IMR-90 (cell line): ENCODE measurements around the gene MAPKAP1. TPM values are rescaled to one million over a fixed set of nuclear protein-coding genes. Genes with fewer than 3 reads are reported as not detected.

Source experiments
- ATAC-seq: fragments of 200-7000 bp; cut with Tn5 transposase; 2 replicates; pipeline ENCODE4 v1.9.1; 2020; ENCODE audit warnings: low read depth, mild to moderate bottlenecking, moderate library complexity
- BruUV-seq: library from RNA; stranded (reverse); fragments of 400-500 nt; replicated peaks from 2 replicates; lab custom pipeline; 2021; lab: Mats Ljungman, UMichigan
- CTCF ChIA-PET: fragments of 300-600 bp; formaldehyde crosslinking; extraction: SDS; loops from one replicate; lab custom pipeline; 2021; ENCODE audit warnings: antibody characterized with exemption; lab: Yijun Ruan, JAX
- POLR2A ChIA-PET: fragments of 300-600 bp; sonication (Branson Sonifier 250); formaldehyde crosslinking; loops from one replicate; lab custom pipeline; 2022; ENCODE audit warnings: antibody characterized with exemption; ENCODE audit not compliant: unreplicated experiment; lab: Charles Lee
- DNase-seq: peaks from one replicate; pipeline ENCODE4 v3.0.0; 2013
- H2AFZ ChIP-seq: replicated peaks from 2 replicates; pipeline ENCODE3; 2013; ENCODE audit warnings: low read length, mild to moderate bottlenecking; ENCODE audit not compliant: poor library complexity
- H2AK5ac ChIP-seq: 2 replicates; pipeline ENCODE4 v1.6.1; 2013; ENCODE audit warnings: low read depth, low read length, inconsistent platforms
- H2AK9ac ChIP-seq: replicated peaks from 2 replicates; pipeline ENCODE3; 2013; ENCODE audit warnings: mild to moderate bottlenecking, low read depth, low read length, moderate library complexity; ENCODE audit not compliant: poor library complexity
- H2BK120ac ChIP-seq: 2 replicates; pipeline ENCODE4 v1.6.1; 2013; ENCODE audit warnings: low read depth, low read length, inconsistent platforms
- H2BK15ac ChIP-seq: 3 replicates; pipeline ENCODE4 v1.6.1; 2013; ENCODE audit warnings: low read depth, low read length, inconsistent platforms
- H2BK20ac ChIP-seq: 2 replicates; pipeline ENCODE4 v1.6.1; 2013; ENCODE audit warnings: low read depth, mild to moderate bottlenecking, inconsistent platforms, low read length, moderate library complexity
- H2BK5ac ChIP-seq: 2 replicates; pipeline ENCODE4 v1.6.1; 2013; ENCODE audit warnings: mild to moderate bottlenecking, low read depth, low read length, inconsistent platforms; ENCODE audit not compliant: poor library complexity, severe bottlenecking
- H3K14ac ChIP-seq: replicated peaks from 2 replicates; pipeline ENCODE4 v1.6.1; 2013; ENCODE audit warnings: low read depth, low read length, inconsistent platforms
- H3K18ac ChIP-seq: 2 replicates; pipeline ENCODE4 v1.6.1; 2013; ENCODE audit warnings: low read depth, low read length, control low read depth
- H3K23ac ChIP-seq: 2 replicates; pipeline ENCODE4 v1.6.1; 2013; ENCODE audit warnings: low read depth, low read length, inconsistent platforms
- H3K27ac ChIP-seq: 2 replicates; pipeline ENCODE4 v1.5.1; 2013; ENCODE audit warnings: mild to moderate bottlenecking, control low read depth, low read length; ENCODE audit not compliant: insufficient read depth
- H3K27me3 ChIP-seq: 2 replicates; pipeline ENCODE4 v1.6.1; 2013; ENCODE audit warnings: low read length; ENCODE audit not compliant: control insufficient read depth, insufficient read depth
- H3K36me3 ChIP-seq: 2 replicates; pipeline ENCODE4 v1.6.1; 2013; ENCODE audit warnings: low read length, mixed read lengths; ENCODE audit not compliant: control insufficient read depth, insufficient read depth
- H3K4ac ChIP-seq: 2 replicates; pipeline ENCODE4 v1.6.1; 2013; ENCODE audit warnings: low read depth, low read length, inconsistent platforms
- H3K4me1 ChIP-seq: 2 replicates; pipeline ENCODE4 v1.6.1; 2013; ENCODE audit warnings: low read length, mixed read lengths; ENCODE audit not compliant: control insufficient read depth, insufficient read depth
- H3K4me2 ChIP-seq: 2 replicates; pipeline ENCODE4 v1.6.1; 2013; ENCODE audit warnings: low read depth, mild to moderate bottlenecking, control low read depth, low read length, moderate library complexity
- H3K4me3 ChIP-seq: 2 replicates; pipeline ENCODE4 v1.5.1; 2013; ENCODE audit warnings: low read depth, mild to moderate bottlenecking, control low read depth, low read length, moderate library complexity; ENCODE audit not compliant: insufficient read depth
- H3K56ac ChIP-seq: 2 replicates; pipeline ENCODE4 v1.6.1; 2013; ENCODE audit warnings: low read length, inconsistent platforms; ENCODE audit not compliant: insufficient read depth; ENCODE audit errors: extremely low read depth
- H3K79me1 ChIP-seq, 2 experiments: 2 replicates each; pipeline ENCODE4 v1.6.1; 2013; ENCODE audit warnings: low read length in 2 of 2, inconsistent platforms in 1 of 2, low read depth in 1 of 2
- H3K9ac ChIP-seq: 2 replicates; pipeline ENCODE4 v1.6.1; 2013; ENCODE audit warnings: low read depth, low read length, control low read depth
- H3K9me1 ChIP-seq: 2 replicates; pipeline ENCODE4 v1.6.1; 2013; ENCODE audit warnings: low read length, inconsistent platforms; ENCODE audit not compliant: insufficient read depth
- H3K9me3 ChIP-seq: 2 replicates; pipeline ENCODE4 v1.6.1; 2013; ENCODE audit warnings: low read length; ENCODE audit not compliant: control insufficient read depth, insufficient read depth
- H4K20me1 ChIP-seq: 2 replicates; pipeline ENCODE4 v1.6.1; 2013; ENCODE audit warnings: low read length, inconsistent platforms; ENCODE audit not compliant: insufficient read depth
- H4K5ac ChIP-seq: 2 replicates; pipeline ENCODE4 v1.6.1; 2013; ENCODE audit warnings: mild to moderate bottlenecking, low read depth, low read length, control low read depth
- H4K8ac ChIP-seq, 2 experiments: 2 replicates each; pipeline ENCODE4 v1.6.1; 2013; ENCODE audit warnings: low read depth in 2 of 2, low read length in 2 of 2, control low read depth in 1 of 2, inconsistent platforms in 1 of 2
- H4K91ac ChIP-seq: 2 replicates; pipeline ENCODE4 v1.6.1; 2013; ENCODE audit warnings: low read depth, low read length, inconsistent platforms; ENCODE audit not compliant: insufficient read depth
- CEBPB ChIP-seq: IDR thresholded peaks from 2 replicates; pipeline ENCODE4 v1.6.1; 2012; ENCODE audit warnings: low read depth, low read length, improper control_type of control experiment
- MXI1 ChIP-seq: IDR thresholded peaks from 2 replicates; pipeline ENCODE4 v1.6.1; 2012; ENCODE audit warnings: low read depth, mild to moderate bottlenecking, low read length, moderate library complexity, borderline replicate concordance
- RFX5 ChIP-seq: IDR thresholded peaks from 2 replicates; pipeline ENCODE4 v1.8.0; 2012; ENCODE audit warnings: low read depth, mild to moderate bottlenecking, low read length, moderate library complexity
- USF2 ChIP-seq: fragments of 150-350 bp; IDR thresholded peaks from 2 replicates; pipeline ENCODE4 v1.6.1; 2017; ENCODE audit warnings: mild to moderate bottlenecking, antibody characterized with exemption, low read length, low read depth
- WGBS, 2 experiments: methylation state at CpG; one replicate each; pipeline versions ENCODE4 v1.1.5 to v1.1.7; 2013; ENCODE audit warnings: missing lambda C conversion rate in 2 of 2; ENCODE audit not compliant: insufficient read length in 1 of 2; ENCODE audit errors: extremely low coverage in 2 of 2; 5-methylcytosine and 5-hydroxymethylcytosine counted together
- dilution Hi-C: fragments of 300-500 bp; cut with HindIII; formaldehyde crosslinking; loops from one replicate; pipeline ENCODE4 v1.14.3; 2018; ENCODE audit warnings: low sequenced_read_pairs; ENCODE audit not compliant: unreplicated experiment
- in situ Hi-C: fragments of 300-500 bp; cut with MboI; formaldehyde crosslinking; loops from 3 replicates; pipeline ENCODE4 v1.14.3; 2019; ENCODE audit warnings: low sequenced_read_pairs, inconsistent platforms, mixed read lengths
- intact Hi-C: fragments of 100-400 bp; cut with micrococcal nuclease; formaldehyde crosslinking; loops from 2 replicates; pipeline ENCODE4 v1.10.0; 2022
- polyA plus RNA-seq, 3 experiments: library from polyadenylated mRNA; depleted of rRNA; stranded (reverse); fragments of >200 nt; gene quantifications; 2 replicates each; pipeline ENCODE4 v1.2.3, GENCODE V29; 2012; ENCODE audit warnings: low replicate concordance in 1 of 3
- total RNA-seq: library from RNA; depleted of rRNA; stranded (reverse); fragments of >200 nt; gene quantifications from 2 replicates; pipeline ENCODE4 v1.2.3, GENCODE V29; 2012

MAPKAP1 gene
- total and polyA plus RNA-seq, 2 of the 4 experiments (the other 2 are of a cell fraction): 87.2 to 158 TPM

- POLR2A ChIA-PET: no interaction called here
- H4K5ac ChIP-seq: no peak overlapping the region
- no peak for ATAC-seq
- H3K4me1 ChIP-seq: peaks cover 16% of the 10 kb centered on the region
- H3K27me3 ChIP-seq: no peaks in the 10 kb centered on the region
- no peak overlapping the region for H4K8ac ChIP-seq
- peaks cover 10 to 36% of the 10 kb centered on the region in 2 experiments for H3K79me1 ChIP-seq
- H3K4ac ChIP-seq: no peak overlapping the region
- no peak overlapping the region for H3K23ac ChIP-seq
- WGBS, 2 experiments: no CpG with 5 or more reads among the region's 1 CpG
- H2BK20ac ChIP-seq: no peak overlapping the region
- TF ChIP-seq USF2 (no peak), RFX5 (no peak), CEBPB (peak; percentile 66), MXI1 (no peak)
- no peak overlapping the region for H3K18ac ChIP-seq
- no peak overlapping the region for H2BK120ac ChIP-seq
- no peak overlapping the region for H3K56ac ChIP-seq
- peaks cover 15% of the 10 kb centered on the region for H3K9me1 ChIP-seq
- CTCF ChIA-PET: interaction anchor here (0.9 kb wide), 1 partner anchor 9 kb away, joined by 3 read pairs; no protein-coding TSS in a partner anchor
- H3K14ac ChIP-seq: peak overlapping the region; percentile 71; the same call in 1 of the 2 replicates
- no peak overlapping the region for H2BK15ac ChIP-seq
- H4K20me1 ChIP-seq: peaks cover 8% of the 10 kb centered on the region; the same call in 1 of the 2 replicates
- BruUV-seq: no TSS peak
- H2BK5ac ChIP-seq: no peak overlapping the region
- in situ Hi-C loops (no loop called here), intact Hi-C loops (no loop called here), dilution Hi-C loops (no loop called here)
- H2AK5ac ChIP-seq: no peak overlapping the region
- H2AK9ac ChIP-seq: no peak overlapping the region
- H3K4me2 ChIP-seq: no peak overlapping the region
- H2AFZ ChIP-seq: no peak overlapping the region
- no peaks in the 10 kb centered on the region for H3K9me3 ChIP-seq
- no peak overlapping the region for H4K91ac ChIP-seq
- DNase-seq: no peak
- H3K9ac ChIP-seq: no peak overlapping the region
- H3K36me3 ChIP-seq: 0 out of 2 replicates have a peak, but pooled peaks cover 2% of the 10 kb centered on the region
- no peak overlapping the region for H3K27ac ChIP-seq
- no peak overlapping the region for H3K4me3 ChIP-seq
Measured at GRCh38 chr9:125536776-125537175, 170.2 kb downstream of the MAPKAP1 start.
